DMS 273 treated with DMSO at 0.1 percent for 48 hours (cell line): ENCODE measurements around the gene MTRF1.

ENCODE experiments used
- DNase-seq: peaks from one replicate; lab custom pipeline; 2025; lab: John Stamatoyannopoulos, UW

The MTRF1 gene, protein sequence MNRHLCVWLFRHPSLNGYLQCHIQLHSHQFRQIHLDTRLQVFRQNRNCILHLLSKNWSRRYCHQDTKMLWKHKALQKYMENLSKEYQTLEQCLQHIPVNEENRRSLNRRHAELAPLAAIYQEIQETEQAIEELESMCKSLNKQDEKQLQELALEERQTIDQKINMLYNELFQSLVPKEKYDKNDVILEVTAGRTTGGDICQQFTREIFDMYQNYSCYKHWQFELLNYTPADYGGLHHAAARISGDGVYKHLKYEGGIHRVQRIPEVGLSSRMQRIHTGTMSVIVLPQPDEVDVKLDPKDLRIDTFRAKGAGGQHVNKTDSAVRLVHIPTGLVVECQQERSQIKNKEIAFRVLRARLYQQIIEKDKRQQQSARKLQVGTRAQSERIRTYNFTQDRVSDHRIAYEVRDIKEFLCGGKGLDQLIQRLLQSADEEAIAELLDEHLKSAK

GRCh38 chr13:41263261-41263971 is at the start of gene MTRF1:
TSS of gene MTRF1 (minus strand) at chr13:41263576. CDS start at chr13:41260907, 2,669 bp downstream.
- DNase-seq, result peak; percentile 69

GRCh38 chr13:41313117-41313516 is 49.7 kb upstream of the MTRF1 start:
- DNase-seq, result no peak

DNA sequence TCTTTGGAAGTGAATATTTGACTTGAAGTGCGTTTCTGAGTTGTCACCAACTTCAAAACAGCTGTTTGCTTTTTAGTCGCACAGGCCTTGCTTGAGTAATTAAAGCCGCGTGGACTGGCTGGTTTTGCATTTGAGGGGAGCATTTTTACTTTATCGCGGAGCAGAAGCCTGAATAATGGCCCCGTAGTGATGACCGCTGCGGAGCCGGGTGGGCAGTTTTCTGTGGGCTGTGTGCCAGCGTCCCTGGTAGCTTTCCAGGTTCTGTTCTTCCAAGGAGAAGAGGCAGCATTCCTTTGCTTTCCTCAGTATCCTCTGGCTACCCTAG is 48.8 kb upstream of the MTRF1 start:
- peak; percentile 12 for DNase-seq

GRCh38 chr13:41311406-41312175 is 48.2 kb upstream of the MTRF1 start:
- no peak for DNase-seq

DNA sequence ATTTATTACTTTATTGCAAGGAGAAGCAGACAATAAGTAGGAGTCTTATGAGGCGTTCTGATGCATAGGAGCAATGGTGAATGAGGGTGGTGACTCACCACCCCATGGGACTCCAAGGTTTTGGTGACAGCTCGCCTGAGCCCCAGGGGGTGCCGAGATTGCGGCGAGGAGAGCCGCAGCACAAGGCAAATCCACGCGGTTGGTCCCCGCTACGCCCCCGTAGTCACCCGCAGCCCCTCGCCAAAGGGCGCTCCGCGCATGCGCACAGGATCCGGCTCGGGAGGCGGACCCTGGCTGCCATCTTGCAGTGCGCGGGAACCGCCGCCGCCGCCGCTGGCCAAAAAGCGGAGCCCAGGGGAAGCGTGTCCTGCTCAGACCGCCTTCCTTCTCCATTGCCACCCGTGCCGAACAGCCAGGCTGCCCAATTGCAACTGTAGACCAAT is 47.6 kb upstream of the MTRF1 start, which contains the start of gene NAA16:
NAA16 (plus strand) TSS at position 305 of the 443 bp plus-strand sequence. CDS start 262 bp downstream, outside the sequence.
- DNase-seq, result peak; percentile 50

DNA sequence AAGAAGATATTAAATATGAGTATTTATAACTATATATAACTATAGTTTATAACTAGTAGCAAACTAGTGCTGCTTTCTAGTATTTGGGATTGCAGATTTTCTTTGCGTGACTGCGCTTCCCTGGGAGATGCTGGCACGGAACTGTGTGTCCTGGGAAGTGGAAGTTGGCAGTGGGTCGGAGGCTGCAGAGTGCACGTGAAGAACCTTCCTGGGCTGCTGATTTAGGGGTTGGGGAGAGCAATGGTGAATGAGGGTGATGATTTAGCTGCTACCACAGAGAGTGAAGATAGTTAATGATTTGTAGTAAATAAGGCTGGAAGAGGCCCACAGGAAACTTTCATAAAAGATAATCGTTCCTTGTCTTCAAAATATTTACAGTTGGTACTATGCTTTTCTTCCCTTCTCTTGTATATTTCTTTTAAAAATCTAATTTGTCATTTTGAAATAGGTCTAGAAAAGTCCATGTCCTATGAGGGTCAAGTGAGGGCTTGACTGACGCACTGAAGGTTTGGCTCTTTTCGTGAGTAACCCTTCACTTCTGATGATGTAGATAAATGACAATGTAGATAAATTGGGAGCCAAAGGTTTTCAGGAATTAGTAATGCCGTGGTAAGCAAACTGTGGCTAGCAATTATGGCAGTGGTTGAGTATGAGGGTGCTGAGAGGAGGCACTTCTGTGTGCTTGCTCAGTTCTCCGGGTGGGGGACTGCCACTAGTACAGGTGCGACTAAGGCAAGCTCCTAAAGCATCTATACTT is 44.7 kb upstream of the MTRF1 start:
- no peak for DNase-seq

DNA sequence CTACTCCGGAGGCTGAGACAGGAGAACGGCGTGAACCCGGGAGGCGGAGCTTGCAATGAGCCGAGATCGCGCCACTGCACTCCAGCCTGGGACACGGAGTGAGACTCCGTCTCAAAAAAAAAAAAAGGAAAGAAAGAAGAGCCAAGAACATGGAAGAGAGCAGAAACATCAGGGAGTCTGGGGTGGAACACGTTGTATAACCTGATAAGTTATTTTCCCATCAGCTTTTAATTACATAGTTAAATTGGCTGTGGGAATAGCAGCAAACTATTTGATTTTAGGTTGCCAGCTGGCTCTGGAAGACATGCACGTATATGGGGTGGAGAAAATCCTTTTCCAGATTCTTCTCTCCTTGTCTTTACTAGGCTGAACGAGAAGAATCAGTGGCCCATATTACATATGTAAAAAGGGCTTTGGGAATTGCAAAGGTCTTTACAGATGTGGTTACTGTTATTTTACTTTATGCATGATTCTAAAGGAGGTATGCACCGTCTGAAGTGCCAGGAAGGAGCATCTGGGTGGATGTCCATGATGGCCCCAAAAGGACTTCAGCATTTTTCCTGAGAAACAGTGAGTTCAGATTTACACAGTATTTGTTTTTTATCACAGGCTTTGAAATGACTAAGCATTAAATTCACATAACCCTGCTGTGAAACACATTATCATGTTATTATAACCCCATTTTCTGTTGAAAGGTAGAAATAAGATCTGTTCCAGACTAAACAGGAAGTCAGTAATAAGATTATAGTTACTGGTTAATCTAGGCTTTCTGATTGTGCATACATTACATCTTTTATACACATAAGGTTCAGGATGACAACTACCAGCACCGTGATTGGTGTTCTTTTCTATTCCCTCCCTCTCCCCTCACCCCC is 43.1 kb upstream of the MTRF1 start:
- DNase-seq, result no peak

DNA sequence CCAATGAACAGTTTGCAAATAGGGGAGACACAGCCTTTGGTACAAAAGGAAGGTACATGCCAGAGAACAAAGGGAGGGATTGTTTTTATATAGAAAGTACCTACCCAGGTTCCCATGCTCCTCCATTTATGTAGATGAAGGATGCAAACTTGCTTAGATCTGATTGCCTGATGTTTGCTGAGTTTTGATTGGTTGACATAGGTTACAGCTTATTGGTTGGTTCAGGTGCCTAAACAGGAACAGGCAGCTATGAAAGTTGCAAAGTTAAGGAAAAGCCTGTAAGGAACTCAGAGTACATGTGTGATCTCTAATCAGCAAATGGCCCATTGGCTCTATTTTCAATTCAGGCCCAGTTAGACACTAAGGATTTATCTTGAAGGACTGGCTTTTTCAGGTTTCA is 41.2 kb upstream of the MTRF1 start:
- no peak for DNase-seq

- no peak for DNase-seq
Observed at GRCh38 chr13:41302743-41303142, 39.4 kb upstream of the MTRF1 start.

GRCh38 chr13:41299316-41300094 is 36.1 kb upstream of the MTRF1 start:
- DNase-seq, result no peak

DNA sequence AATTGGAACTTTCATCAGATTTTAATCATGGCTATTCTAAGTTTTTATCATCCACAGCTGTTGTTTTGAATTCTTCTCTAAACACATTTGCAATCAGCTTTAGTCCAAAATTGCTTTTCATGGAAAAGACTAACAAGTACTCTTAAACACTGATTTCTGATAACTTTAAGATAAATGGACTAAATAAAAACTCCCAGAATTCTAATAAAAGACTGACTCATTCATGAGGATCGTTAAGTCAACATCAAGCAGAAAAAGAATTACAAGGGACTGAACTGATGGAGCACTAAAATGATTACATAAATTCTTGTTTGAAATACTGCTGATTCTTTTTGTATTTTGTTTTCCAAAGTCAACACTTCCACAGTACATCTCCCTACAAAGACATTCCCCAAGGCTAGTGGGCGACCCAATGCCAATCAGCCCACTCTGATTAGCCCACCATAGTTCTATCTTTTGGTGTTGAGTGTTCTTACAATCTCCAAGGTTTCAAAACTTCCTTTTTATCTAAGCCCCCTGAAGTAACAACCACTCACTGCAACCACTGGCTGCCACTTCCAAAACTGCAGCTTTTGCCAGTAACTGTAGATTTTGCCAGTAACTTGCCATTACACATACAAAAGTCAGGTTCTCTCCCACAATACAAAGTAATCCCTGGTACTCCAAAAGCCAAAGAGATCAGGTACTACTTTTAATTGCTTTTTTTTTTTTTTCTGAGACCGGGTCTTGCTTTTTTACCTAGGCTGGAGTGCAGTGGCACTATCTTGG is 33.7 kb upstream of the MTRF1 start:
- DNase-seq, result no peak

GRCh38 chr13:41295973-41296372 is 32.6 kb upstream of the MTRF1 start:
- DNase-seq, result no peak

GRCh38 chr13:41294914-41295313 is 31.5 kb upstream of the MTRF1 start:
- DNase-seq, result no peak

DNA sequence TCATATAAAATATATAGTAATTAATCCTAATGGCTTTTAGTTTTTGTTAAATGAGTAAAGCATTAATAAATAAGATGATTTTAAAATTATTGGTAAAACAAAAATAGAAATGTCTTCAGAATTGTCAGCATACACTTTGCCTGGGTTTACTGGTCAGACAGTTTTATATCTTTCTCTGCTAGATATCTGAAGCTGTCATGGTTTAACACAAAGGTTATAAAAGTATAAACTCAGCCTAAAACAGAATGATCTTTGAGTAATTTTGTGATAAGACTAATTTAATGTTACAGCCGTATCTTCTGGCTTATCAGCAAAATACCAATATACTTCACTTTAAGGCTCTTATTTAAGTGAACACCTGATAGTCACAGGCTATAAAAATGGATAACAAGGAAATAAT is 29.9 kb upstream of the MTRF1 start:
- no peak for DNase-seq

DNA sequence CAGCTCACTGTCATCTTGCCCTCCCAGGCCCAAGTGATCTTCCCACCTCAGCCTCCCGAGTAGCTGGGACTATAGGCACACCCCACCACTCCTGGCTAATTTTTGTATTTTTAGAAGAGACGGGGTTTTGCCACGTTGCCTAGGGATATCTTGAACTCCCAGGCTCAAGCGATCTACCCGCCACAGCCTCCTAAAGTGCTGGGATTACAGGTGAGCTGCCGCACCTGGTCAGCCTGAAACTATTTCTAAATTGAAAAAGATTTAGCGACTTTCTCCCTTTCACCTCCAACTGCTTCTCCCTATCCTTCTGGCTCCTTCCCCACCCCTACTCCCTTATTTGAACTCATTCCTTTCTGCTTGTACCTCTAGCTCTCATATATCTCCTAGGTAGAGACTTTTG is 27.9 kb upstream of the MTRF1 start:
- DNase-seq, result no peak

DNA sequence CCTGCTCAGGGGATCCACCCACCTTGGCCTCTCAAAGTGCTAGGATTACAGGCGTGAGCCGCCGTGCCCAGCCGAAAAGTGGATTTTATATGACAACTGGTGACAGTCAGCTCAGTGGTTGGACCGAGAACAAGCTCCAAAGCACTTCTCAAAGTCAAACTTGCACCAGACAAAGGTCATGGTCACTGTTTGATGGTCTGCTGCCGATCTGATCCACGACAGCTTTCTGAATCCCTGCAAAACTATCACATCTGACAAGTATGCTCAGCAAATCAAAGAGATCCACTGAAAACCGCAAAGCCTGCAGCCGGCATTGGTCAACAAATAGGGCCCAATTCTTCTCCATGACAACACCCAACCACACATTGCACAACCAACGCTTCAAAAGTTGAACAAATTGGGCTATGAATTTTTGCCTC is 26.1 kb upstream of the MTRF1 start:
- no peak for DNase-seq

GRCh38 chr13:41286370-41286769 is 23.0 kb upstream of the MTRF1 start:
- DNase-seq, result no peak

- DNase-seq, result no peak
Observed at GRCh38 chr13:41284512-41285288, 21.3 kb upstream of the MTRF1 start.
